ENCODE measurements around the gene NLRP8. TPM values are rescaled to one million over a fixed set of nuclear protein-coding genes. Genes with fewer than 3 reads are reported as not detected.

The NLRP8 gene
- polyA plus RNA-seq, 1 of the 3 experiments (the other 2 are of a cell fraction) = not detected

DNA sequence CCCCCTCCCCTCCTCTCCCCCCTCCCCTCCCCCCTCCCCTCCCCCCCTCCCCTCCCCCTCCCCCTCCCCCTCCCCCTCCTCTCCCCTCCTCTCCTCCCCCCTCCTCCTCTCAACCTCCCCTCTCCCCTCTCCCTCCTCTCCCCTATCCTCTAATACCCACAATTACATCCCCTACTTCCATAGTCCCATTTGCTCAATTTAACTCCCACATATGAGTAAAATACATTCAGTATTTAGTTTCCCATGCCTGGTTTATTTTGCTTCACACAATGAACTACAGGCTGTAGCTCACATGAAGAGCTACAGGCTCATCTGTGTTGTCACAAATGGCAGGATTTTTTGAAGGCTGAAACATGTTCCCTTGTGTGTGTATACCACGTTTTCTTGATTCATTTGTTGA lies 45.9 kb downstream of the NLRP8 start:
- Histone ChIP-seq H3K4me1 (ENCODE audit: control insufficient read depth in 1 of 2, insufficient read depth in 2 of 2, low read depth in 1 of 2, low read length in 1 of 2) (no peaks in the 10 kb centered on the region), H3K9ac (no peak overlapping the region), H2AFZ (ENCODE audit: low read depth) (no peak overlapping the region), H3K9me3 (no peaks in the 10 kb centered on the region), H3K27me3 (ENCODE audit: insufficient read depth) (peaks cover 11% of the 10 kb centered on the region), H3F3A (replicated peaks; ENCODE audit: insufficient read depth) (peaks cover 7% of the 10 kb centered on the region), H3K4me2 (no peak overlapping the region), H3K4me3 (ENCODE audit: low read depth in 2 of 2, low read length in 1 of 2) (no peak overlapping the region), H3K27ac (ENCODE audit: low read depth in 2 of 2, low read length in 1 of 2) (no peak overlapping the region), H4K20me1 (ENCODE audit: insufficient read depth) (no peaks in the 10 kb centered on the region), H3K79me2 (ENCODE audit: insufficient read depth) (no peaks in the 10 kb centered on the region), H3K36me3 (replicated peaks in 1 of 2; ENCODE audit: control insufficient read depth in 1 of 2, insufficient read depth in 2 of 2, low read length in 1 of 2) (no peaks in the 10 kb centered on the region), H3K9me2 (no peaks in the 10 kb centered on the region)
- WGBS (ENCODE audit: low lambda C conversion rate) = 4% methylated on average over 1 of the region's 1 CpG
- ChIA-PET POLR2A (no interaction called here), CTCF (no interaction called here)
- no peak for DNase-seq
- TF ChIP-seq CHD2 (IDR thresholded peaks at IDR 0.05; ENCODE audit: low read length, partially characterized antibody) (no peak), TCF12 (IDR thresholded peaks at IDR 0.05) (no peak), TEAD4 (IDR thresholded peaks at IDR 0.05; ENCODE audit: borderline replicate concordance, insufficient read depth) (no peak), MAX (IDR thresholded peaks at IDR 0.05; ENCODE audit: low read depth) (no peak), SIN3A (IDR thresholded peaks at IDR 0.05; ENCODE audit: borderline replicate concordance, low read depth, low read length) (no peak), ELF1 (IDR thresholded peaks at IDR 0.05) (no peak), FOXJ3 (CRISPR knock-in tag; IDR thresholded peaks at IDR 0.05) (no peak), POLR2AphosphoS5 (IDR thresholded peaks at IDR 0.05; ENCODE audit: low read depth, low read length) (no peak), EP300 (IDR thresholded peaks at IDR 0.05; ENCODE audit: borderline replicate concordance in 1 of 2, low read depth in 1 of 2, low read length in 1 of 2) (no peak), YY1 (IDR thresholded peaks at IDR 0.05; ENCODE audit: low read depth) (no peak), FOXM1 (IDR thresholded peaks at IDR 0.05; ENCODE audit: low read depth) (no peak), RFX5 (IDR thresholded peaks at IDR 0.05; ENCODE audit: low read length) (no peak), IRF3 (IDR thresholded peaks at IDR 0.05; ENCODE audit: low read depth, low read length) (no peak), GATA2 (CRISPR knock-in tag; IDR thresholded peaks at IDR 0.05) (no peak)

DNA sequence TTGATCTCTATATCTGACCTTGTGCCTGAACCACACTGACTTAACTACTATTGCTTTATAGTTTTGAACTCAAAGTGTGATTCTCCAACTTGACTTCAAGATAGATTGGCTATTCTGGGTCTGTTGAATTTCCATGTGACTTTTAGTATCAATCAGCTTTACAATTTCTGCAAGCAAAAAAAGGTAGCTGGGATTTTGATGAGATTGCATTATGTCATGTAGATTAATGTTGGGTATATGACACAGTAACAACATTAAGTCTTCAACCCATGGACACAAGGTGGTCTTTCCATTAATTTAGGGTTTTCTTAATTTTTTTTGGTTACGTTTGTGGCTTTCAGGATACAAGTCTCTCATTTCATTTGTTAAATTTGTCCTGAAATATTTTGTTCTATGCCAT lies 67.1 kb downstream of the NLRP8 start:
- CTCF ChIA-PET = no interaction called here

More for the DNA sequence above, 67.1 kb downstream of the NLRP8 start:
- DNase-seq = no peak
- POLR2A ChIA-PET = no interaction called here
- Histone ChIP-seq H3K9me3 (no peaks in the 10 kb centered on the region), H3K27ac (ENCODE audit: low read depth in 2 of 2, low read length in 1 of 2) (no peak overlapping the region), H2AFZ (ENCODE audit: low read depth) (no peak overlapping the region), H3F3A (replicated peaks; ENCODE audit: insufficient read depth) (no peaks in the 10 kb centered on the region), H3K4me3 (ENCODE audit: low read depth in 2 of 2, low read length in 1 of 2) (no peak overlapping the region), H3K9me2 (no peaks in the 10 kb centered on the region), H3K36me3 (replicated peaks in 1 of 2; ENCODE audit: control insufficient read depth in 1 of 2, insufficient read depth in 2 of 2, low read length in 1 of 2) (no peaks in the 10 kb centered on the region), H3K9ac (no peak overlapping the region), H3K4me1 (ENCODE audit: control insufficient read depth in 1 of 2, insufficient read depth in 2 of 2, low read depth in 1 of 2, low read length in 1 of 2) (no peaks in the 10 kb centered on the region), H3K79me2 (ENCODE audit: insufficient read depth) (no peaks in the 10 kb centered on the region), H3K4me2 (no peak overlapping the region), H3K27me3 (ENCODE audit: insufficient read depth) (no peaks in the 10 kb centered on the region), H4K20me1 (ENCODE audit: insufficient read depth) (no peaks in the 10 kb centered on the region)
- WGBS (ENCODE audit: low lambda C conversion rate) = 0% methylated on average over 1 of the region's 1 CpG
- TF ChIP-seq REST (IDR thresholded peaks at IDR 0.05; ENCODE audit: low read depth, low read length) = no peak
- TF ChIP-seq, protein P1, sequence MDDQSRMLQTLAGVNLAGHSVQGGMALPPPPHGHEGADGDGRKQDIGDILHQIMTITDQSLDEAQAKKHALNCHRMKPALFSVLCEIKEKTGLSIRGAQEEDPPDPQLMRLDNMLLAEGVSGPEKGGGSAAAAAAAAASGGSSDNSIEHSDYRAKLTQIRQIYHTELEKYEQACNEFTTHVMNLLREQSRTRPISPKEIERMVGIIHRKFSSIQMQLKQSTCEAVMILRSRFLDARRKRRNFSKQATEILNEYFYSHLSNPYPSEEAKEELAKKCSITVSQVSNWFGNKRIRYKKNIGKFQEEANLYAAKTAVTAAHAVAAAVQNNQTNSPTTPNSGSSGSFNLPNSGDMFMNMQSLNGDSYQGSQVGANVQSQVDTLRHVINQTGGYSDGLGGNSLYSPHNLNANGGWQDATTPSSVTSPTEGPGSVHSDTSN (IDR thresholded peaks at IDR 0.05) = no peak
- no peak for TF ChIP-seq JUND (IDR thresholded peaks at IDR 0.05)
- no peak for TF ChIP-seq YY1 (IDR thresholded peaks at IDR 0.05; ENCODE audit: low read depth)
- TF ChIP-seq, protein P2, sequence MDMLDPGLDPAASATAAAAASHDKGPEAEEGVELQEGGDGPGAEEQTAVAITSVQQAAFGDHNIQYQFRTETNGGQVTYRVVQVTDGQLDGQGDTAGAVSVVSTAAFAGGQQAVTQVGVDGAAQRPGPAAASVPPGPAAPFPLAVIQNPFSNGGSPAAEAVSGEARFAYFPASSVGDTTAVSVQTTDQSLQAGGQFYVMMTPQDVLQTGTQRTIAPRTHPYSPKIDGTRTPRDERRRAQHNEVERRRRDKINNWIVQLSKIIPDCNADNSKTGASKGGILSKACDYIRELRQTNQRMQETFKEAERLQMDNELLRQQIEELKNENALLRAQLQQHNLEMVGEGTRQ (IDR thresholded peaks at IDR 0.05; ENCODE audit: borderline replicate concordance, low read depth, low read length) = no peak
